ENCODE data around the gene PTPN22.

The PTPN22 gene

DNA sequence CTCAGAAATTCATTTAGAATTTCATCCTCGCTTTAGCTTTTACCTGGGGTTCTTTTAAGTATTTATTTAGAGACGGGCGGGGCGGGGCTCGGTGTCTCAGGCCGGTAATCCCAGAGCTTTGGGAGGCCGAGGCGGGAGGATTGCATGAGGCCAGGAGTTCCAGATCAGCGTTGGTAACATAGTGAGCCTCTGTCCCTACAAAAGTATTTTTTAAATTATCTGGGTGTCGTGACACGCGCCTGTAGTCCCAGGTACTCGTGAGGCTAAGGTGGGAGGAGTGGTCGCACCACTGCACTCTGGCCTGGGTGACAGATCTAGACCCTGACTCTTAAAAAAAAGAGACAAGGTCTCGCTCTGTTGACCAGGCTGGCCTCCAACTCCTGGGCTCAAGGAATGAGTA is 58.3 kb downstream of the PTPN22 start:
- ATAC-seq (ENCODE audit: insufficient read depth, low read depth): no peak
- peak overlapping the region; percentile 69 for H3K4me2 ChIP-seq (ENCODE audit: insufficient read depth, low read length)
- peaks cover 39% of the 10 kb centered on the region for H3K79me2 ChIP-seq (ENCODE audit: insufficient read depth, low read length)
- H3K4me3 ChIP-seq (ENCODE audit: low read depth in 1 of 2, low read length in 2 of 2): peak overlapping the region in 1 of 2 experiments; percentile 88; a peak in 3 of 4 replicates
- peaks cover 5% of the 10 kb centered on the region; the same call in 1 of the 2 replicates for H4K20me1 ChIP-seq (ENCODE audit: insufficient read depth, low read length)
- H2AFZ ChIP-seq (ENCODE audit: low read depth, low read length): peak overlapping the region; percentile 91; the same call in 1 of the 2 replicates
- peak overlapping the region; percentile 84 for H3K9ac ChIP-seq (ENCODE audit: low read depth, low read length)
- DNase-seq: no peak
- peak overlapping the region; percentile 100 for H3K27ac ChIP-seq (ENCODE audit: low read length)
- no peaks in the 10 kb centered on the region for H3K9me3 ChIP-seq (ENCODE audit: insufficient read depth, low read length, severe bottlenecking)
- TF ChIP-seq, protein P1, sequence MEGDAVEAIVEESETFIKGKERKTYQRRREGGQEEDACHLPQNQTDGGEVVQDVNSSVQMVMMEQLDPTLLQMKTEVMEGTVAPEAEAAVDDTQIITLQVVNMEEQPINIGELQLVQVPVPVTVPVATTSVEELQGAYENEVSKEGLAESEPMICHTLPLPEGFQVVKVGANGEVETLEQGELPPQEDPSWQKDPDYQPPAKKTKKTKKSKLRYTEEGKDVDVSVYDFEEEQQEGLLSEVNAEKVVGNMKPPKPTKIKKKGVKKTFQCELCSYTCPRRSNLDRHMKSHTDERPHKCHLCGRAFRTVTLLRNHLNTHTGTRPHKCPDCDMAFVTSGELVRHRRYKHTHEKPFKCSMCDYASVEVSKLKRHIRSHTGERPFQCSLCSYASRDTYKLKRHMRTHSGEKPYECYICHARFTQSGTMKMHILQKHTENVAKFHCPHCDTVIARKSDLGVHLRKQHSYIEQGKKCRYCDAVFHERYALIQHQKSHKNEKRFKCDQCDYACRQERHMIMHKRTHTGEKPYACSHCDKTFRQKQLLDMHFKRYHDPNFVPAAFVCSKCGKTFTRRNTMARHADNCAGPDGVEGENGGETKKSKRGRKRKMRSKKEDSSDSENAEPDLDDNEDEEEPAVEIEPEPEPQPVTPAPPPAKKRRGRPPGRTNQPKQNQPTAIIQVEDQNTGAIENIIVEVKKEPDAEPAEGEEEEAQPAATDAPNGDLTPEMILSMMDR (IDR thresholded peaks at IDR 0.05; ENCODE audit: borderline replicate concordance, extremely low read depth, low read length, poor library complexity, severe bottlenecking): no peak
- no peak for TF ChIP-seq EZH2 (IDR thresholded peaks at IDR 0.05; ENCODE audit: borderline replicate concordance, low read depth, low read length, severe bottlenecking)
- peaks cover 12% of the 10 kb centered on the region for H3K36me3 ChIP-seq (ENCODE audit: insufficient read depth, low read length)
- H3K27me3 ChIP-seq (ENCODE audit: insufficient read depth, low read length, poor library complexity): no peaks in the 10 kb centered on the region
- peaks cover 35% of the 10 kb centered on the region for H3K4me1 ChIP-seq (ENCODE audit: insufficient read depth, low read length)

DNA sequence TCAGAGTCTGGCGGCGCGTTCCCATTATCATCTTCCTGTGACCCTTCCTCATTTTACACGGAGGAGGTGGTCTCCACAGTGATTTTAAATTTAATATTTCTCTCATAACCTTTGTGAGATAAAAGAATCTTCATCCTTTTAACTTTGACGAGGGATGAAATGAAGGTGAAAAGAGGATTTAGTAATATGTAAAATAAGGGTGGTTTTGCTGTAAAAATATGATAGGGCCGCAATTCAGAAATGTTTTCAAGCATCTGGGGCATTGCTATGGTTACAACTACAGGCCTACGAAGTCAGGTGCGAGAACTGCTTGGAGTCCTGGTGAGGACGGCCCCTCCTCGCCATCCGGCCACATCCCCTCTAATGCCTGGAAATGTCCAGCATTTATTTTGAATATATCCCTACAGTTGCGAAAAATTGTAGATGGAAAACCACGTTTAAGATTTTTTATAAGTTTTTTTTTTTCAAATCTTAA is 58.8 kb downstream of the PTPN22 start:
- peak; percentile 40 for DNase-seq
- peaks cover 44% of the 10 kb centered on the region for H3K79me2 ChIP-seq (ENCODE audit: insufficient read depth, low read length)
- H3K4me1 ChIP-seq (ENCODE audit: insufficient read depth, low read length): peaks cover 40% of the 10 kb centered on the region
- H3K9ac ChIP-seq (ENCODE audit: low read depth, low read length): peak overlapping the region; percentile 84
- H3K36me3 ChIP-seq (ENCODE audit: insufficient read depth, low read length): peaks cover 12% of the 10 kb centered on the region
- no peaks in the 10 kb centered on the region for H3K9me3 ChIP-seq (ENCODE audit: insufficient read depth, low read length, severe bottlenecking)
- TF ChIP-seq EZH2 (IDR thresholded peaks at IDR 0.05; ENCODE audit: borderline replicate concordance, low read depth, low read length, severe bottlenecking): no peak
- peaks cover 5% of the 10 kb centered on the region; the same call in 1 of the 2 replicates for H4K20me1 ChIP-seq (ENCODE audit: insufficient read depth, low read length)
- no peaks in the 10 kb centered on the region for H3K27me3 ChIP-seq (ENCODE audit: insufficient read depth, low read length, poor library complexity)
- peak overlapping the region; percentile 69 for H3K4me2 ChIP-seq (ENCODE audit: insufficient read depth, low read length)
- peak overlapping the region; percentile 91 for H2AFZ ChIP-seq (ENCODE audit: low read depth, low read length)
- no peak for ATAC-seq (ENCODE audit: insufficient read depth, low read depth)
- H3K4me3 ChIP-seq (ENCODE audit: low read depth in 1 of 2, low read length in 2 of 2): peak overlapping the region; percentile 60 to 88
- peak overlapping the region; percentile 100 for H3K27ac ChIP-seq (ENCODE audit: low read length)

DNA sequence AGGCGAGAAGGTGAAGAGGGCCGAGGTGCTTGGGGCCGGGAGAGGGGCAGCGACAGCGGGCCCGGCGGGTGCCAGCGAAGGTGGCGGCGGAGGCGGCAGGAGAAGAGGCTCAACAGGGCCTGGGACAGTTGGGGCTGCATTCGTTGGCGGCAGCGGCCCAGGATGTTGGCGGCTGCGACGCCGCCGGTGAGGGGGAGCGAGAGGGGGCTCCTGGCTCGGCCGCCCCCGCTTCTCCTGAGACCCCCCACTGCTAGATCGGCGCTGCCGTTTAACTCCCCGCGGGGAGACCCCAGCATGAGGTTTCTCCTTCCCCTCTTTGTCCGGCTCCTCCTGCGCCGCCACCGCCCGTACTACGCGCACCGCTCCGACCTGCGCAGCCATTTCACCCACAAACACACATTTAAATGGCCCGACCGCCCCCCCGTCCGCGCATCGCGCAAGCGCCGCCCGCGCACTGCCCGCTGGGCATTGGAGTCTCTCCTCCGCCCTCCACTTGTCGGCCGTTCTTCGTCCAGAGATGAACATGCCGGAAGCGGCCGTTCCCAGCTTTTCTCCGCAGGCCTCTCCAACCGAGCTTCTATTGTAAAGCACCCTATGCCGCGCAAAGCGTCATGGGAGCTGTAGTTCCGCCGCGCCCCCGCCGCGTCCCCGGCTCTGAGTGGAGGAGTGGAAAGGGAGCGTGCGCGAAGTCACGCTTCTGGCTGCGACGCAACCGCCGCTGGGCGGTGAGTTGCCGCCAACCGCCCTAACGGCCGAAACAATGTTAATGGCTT is 59.4 kb downstream of the PTPN22 start, which contains the start of gene RSBN1:
Gene RSBN1 (minus strand): TSS at position 589 of the 773 bp plus-strand sequence. CDS start 64 bp downstream, at position 525.
- ATAC-seq (ENCODE audit: insufficient read depth, low read depth) (peak; percentile 93), DNase-seq (peak; percentile 99)
- Histone ChIP-seq H3K4me3 (ENCODE audit: low read depth in 1 of 2, low read length in 2 of 2) (peak within 1 kb of the TSS; percentile 77 to 88), H2AFZ (ENCODE audit: low read depth, low read length) (peak within 1 kb of the TSS; percentile 91), H3K27ac (ENCODE audit: low read length) (peak within 1 kb of the TSS; percentile 100), H4K20me1 (ENCODE audit: insufficient read depth, low read length) (peaks cover 5% of the 10 kb centered on the region; the same call in 1 of the 2 replicates), H3K9me3 (ENCODE audit: insufficient read depth, low read length, severe bottlenecking) (no peaks in the 10 kb centered on the region), H3K9ac (ENCODE audit: low read depth, low read length) (peak within 1 kb of the TSS; percentile 84), H3K4me1 (ENCODE audit: insufficient read depth, low read length) (peaks cover 40% of the 10 kb centered on the region), H3K4me2 (ENCODE audit: insufficient read depth, low read length) (peak within 1 kb of the TSS; percentile 79), H3K79me2 (ENCODE audit: insufficient read depth, low read length) (peaks cover 50% of the 10 kb centered on the region), H3K27me3 (ENCODE audit: insufficient read depth, low read length, poor library complexity) (no peaks in the 10 kb centered on the region), H3K36me3 (ENCODE audit: insufficient read depth, low read length) (peaks cover 9% of the 10 kb centered on the region)
- no peak for TF ChIP-seq EZH2 (IDR thresholded peaks at IDR 0.05; ENCODE audit: borderline replicate concordance, low read depth, low read length, severe bottlenecking)
- TF ChIP-seq, protein P1 (IDR thresholded peaks at IDR 0.05; ENCODE audit: borderline replicate concordance, extremely low read depth, low read length, poor library complexity, severe bottlenecking): no peak

Data from DND-41 (cell line).